Muscle of leg (tissue), 11 donors: ENCODE results near the gene PGF. TPM values are rescaled to one million over a fixed set of nuclear protein-coding genes. Genes with fewer than 3 reads are reported as not detected.

Source experiments
- DNase-seq: peaks from one replicate; pipeline ENCODE4 v3.0.0; 2013
- H3K27ac ChIP-seq: one replicate; pipeline ENCODE4 v1.5.1; 2013; ENCODE audit warnings: mild to moderate bottlenecking, low read length, control low read depth
- H3K27me3 ChIP-seq: one replicate; pipeline ENCODE4 v1.6.1; 2013; ENCODE audit warnings: low read length; ENCODE audit not compliant: control insufficient read depth, insufficient read depth
- H3K36me3 ChIP-seq: one replicate; pipeline ENCODE4 v1.6.1; 2013; ENCODE audit warnings: low read length; ENCODE audit not compliant: control insufficient read depth, insufficient read depth
- H3K4me1 ChIP-seq: one replicate; pipeline ENCODE4 v1.6.1; 2013; ENCODE audit warnings: low read length; ENCODE audit not compliant: control insufficient read depth, insufficient read depth
- H3K4me3 ChIP-seq: one replicate; pipeline ENCODE4 v1.5.1; 2013; ENCODE audit warnings: low read length, control low read depth
- H3K9me3 ChIP-seq: replicated peaks from 2 replicates; pipeline ENCODE4 v1.6.1; 2013; ENCODE audit warnings: low read depth, low read length; ENCODE audit not compliant: control insufficient read depth
- WGBS: methylation state at CpG from one replicate; pipeline ENCODE4 v1.1.5; 2013; ENCODE audit warnings: missing lambda C conversion rate; ENCODE audit not compliant: insufficient coverage; 5-methylcytosine and 5-hydroxymethylcytosine counted together
- polyA plus RNA-seq, 8 donors: library from polyadenylated mRNA; unstranded; fragments of 120-200 nt; gene quantifications; one replicate each; pipeline versions ENCODE4 v1.2.1 to v1.2.3, GENCODE V29; 2013; ENCODE audit warnings: inconsistent platforms in 1 of 8, low replicate concordance in 1 of 8; ENCODE audit not compliant: insufficient read length in 8 of 8, insufficient read depth in 1 of 8
- total RNA-seq: library from RNA; stranded (reverse); fragments of 120-200 nt; gene quantifications from one replicate; pipeline ENCODE4 v1.2.4, GENCODE V29; 2013

PGF gene
- total and polyA plus RNA-seq, 9 donors: 27.0 to 47.0 (median 33.0) TPM

GRCh38 chr14:74960736-74961135 lies 5.3 kb upstream of the PGF start:
- WGBS: 79% methylated on average over 3 of the region's 4 CpGs
- Histone ChIP-seq H3K4me3 (no peak overlapping the region), H3K27ac (no peak overlapping the region), H3K9me3 (no peaks in the 10 kb centered on the region), H3K27me3 (no peaks in the 10 kb centered on the region), H3K36me3 (no peaks in the 10 kb centered on the region), H3K4me1 (peaks cover 57% of the 10 kb centered on the region)
- no peak for DNase-seq

- no peak for DNase-seq
- Histone ChIP-seq H3K36me3 (no peaks in the 10 kb centered on the region), H3K27me3 (no peaks in the 10 kb centered on the region), H3K9me3 (no peaks in the 10 kb centered on the region), H3K27ac (no peak overlapping the region), H3K4me1 (peaks cover 56% of the 10 kb centered on the region), H3K4me3 (no peak overlapping the region)
- WGBS: 84% methylated on average over 4 of the region's 5 CpGs
Measured at GRCh38 chr14:74959596-74960180, 4.3 kb upstream of the PGF start.

- WGBS: 69% methylated on average over 14 of the region's 24 CpGs
- Histone ChIP-seq H3K9me3 (no peaks in the 10 kb centered on the region), H3K36me3 (peaks cover 9% of the 10 kb centered on the region), H3K4me3 (peak overlapping the region; percentile 28), H3K27me3 (no peaks in the 10 kb centered on the region), H3K4me1 (peaks cover 59% of the 10 kb centered on the region), H3K27ac (no peak overlapping the region)
- no peak for DNase-seq
Measured at GRCh38 chr14:74956280-74957072, 1.1 kb upstream of the PGF start.

- Histone ChIP-seq H3K36me3 (peaks cover 9% of the 10 kb centered on the region), H3K4me3 (peak overlapping the region; percentile 28), H3K9me3 (no peaks in the 10 kb centered on the region), H3K4me1 (peaks cover 62% of the 10 kb centered on the region), H3K27me3 (no peaks in the 10 kb centered on the region), H3K27ac (no peak overlapping the region)
- 49% methylated on average over 3 of the region's 9 CpGs for WGBS
- DNase-seq: no peak
Measured at GRCh38 chr14:74956027-74956279, 556 bp upstream of the PGF start.

- Histone ChIP-seq H3K27me3 (no peaks in the 10 kb centered on the region), H3K27ac (peak overlapping the region; percentile 72)
Measured at GRCh38 chr14:74954947-74955228, 509 bp downstream of the PGF start.

GRCh38 chr14:74954232-74954946 lies 1.0 kb downstream of the PGF start:
- H3K9me3 ChIP-seq: no peaks in the 10 kb centered on the region
- H3K27me3 ChIP-seq: no peaks in the 10 kb centered on the region
- peak overlapping the region; percentile 72 for H3K27ac ChIP-seq
- H3K4me3 ChIP-seq: peak overlapping the region; percentile 50
- 19% methylated on average over 12 of the region's 18 CpGs for WGBS
- H3K4me1 ChIP-seq: peaks cover 71% of the 10 kb centered on the region
- peak; percentile 61 for DNase-seq
- H3K36me3 ChIP-seq: peaks cover 20% of the 10 kb centered on the region

More at GRCh38 chr14:74954947-74955228, 509 bp downstream of the PGF start:
- H3K4me1 ChIP-seq: peaks cover 66% of the 10 kb centered on the region
- 0% methylated on average over 3 of the region's 3 CpGs for WGBS
- no peak for DNase-seq
- H3K9me3 ChIP-seq: no peaks in the 10 kb centered on the region
- H3K4me3 ChIP-seq: peak overlapping the region; percentile 50
- peaks cover 16% of the 10 kb centered on the region for H3K36me3 ChIP-seq

- 20% methylated on average over 1 of the region's 5 CpGs for WGBS
- Histone ChIP-seq H3K27me3 (no peaks in the 10 kb centered on the region), H3K36me3 (peaks cover 25% of the 10 kb centered on the region), H3K9me3 (no peaks in the 10 kb centered on the region), H3K4me3 (peak overlapping the region; percentile 50), H3K27ac (peak overlapping the region; percentile 51), H3K4me1 (peaks cover 78% of the 10 kb centered on the region)
- DNase-seq: no peak
Measured at GRCh38 chr14:74953686-74954085, 1.7 kb downstream of the PGF start.

- 57% methylated on average over 12 of the region's 18 CpGs for WGBS
- peaks cover 85% of the 10 kb centered on the region for H3K4me1 ChIP-seq
- H3K36me3 ChIP-seq: peaks cover 33% of the 10 kb centered on the region
- no peaks in the 10 kb centered on the region for H3K27me3 ChIP-seq
- DNase-seq: no peak
- H3K9me3 ChIP-seq: no peaks in the 10 kb centered on the region
- no peak overlapping the region for H3K27ac ChIP-seq
- peak overlapping the region; percentile 50 for H3K4me3 ChIP-seq
Measured at GRCh38 chr14:74952697-74953484, 2.5 kb downstream of the PGF start.

GRCh38 chr14:74952180-74952665 lies 3.2 kb downstream of the PGF start:
- Histone ChIP-seq H3K4me1 (peaks cover 90% of the 10 kb centered on the region), H3K27me3 (no peaks in the 10 kb centered on the region), H3K36me3 (peaks cover 39% of the 10 kb centered on the region), H3K27ac (no peak overlapping the region), H3K9me3 (no peaks in the 10 kb centered on the region), H3K4me3 (no peak overlapping the region)
- DNase-seq: no peak
- 66% methylated on average over 4 of the region's 6 CpGs for WGBS
